Transverse colon (tissue), 4 donors: ENCODE results near the gene P2RX7. TPM values are rescaled to one million over a fixed set of nuclear protein-coding genes. Genes with fewer than 3 reads are reported as not detected.

Experiments
- DNase-seq: peaks from one replicate; pipeline ENCODE4 v3.0.0-alpha.2; 2019
- H3K27ac ChIP-seq, 4 donors: fragments of 200-600 bp; sonication (generic); 2 replicates each; pipeline ENCODE4 v1.5.1; 2016 to 2018; ENCODE audit warnings: inconsistent platforms in 4 of 4
- H3K27me3 ChIP-seq: fragments of 200-600 bp; sonication (generic); 2 replicates; pipeline ENCODE4 v1.5.1; 2017; ENCODE audit warnings: inconsistent platforms
- H3K36me3 ChIP-seq, 4 donors: fragments of 200-600 bp; sonication (generic); 2 replicates each; pipeline ENCODE4 v1.5.1; 2017 to 2019; ENCODE audit warnings: inconsistent platforms in 4 of 4
- H3K4me1 ChIP-seq, 4 donors: fragments of 200-600 bp; sonication (generic); 2 replicates each; pipeline ENCODE4 v1.5.1; 2017 to 2020; ENCODE audit warnings: inconsistent platforms in 4 of 4
- H3K4me3 ChIP-seq, 4 donors: fragments of 200-600 bp; sonication (generic); 1 replicate in 1 of 4; 2 replicates in 3 of 4; pipeline versions ENCODE4 v1.5.1 to v1.6.1; 2017 to 2019; ENCODE audit warnings: inconsistent platforms in 4 of 4
- H3K9me3 ChIP-seq, 2 donors: fragments of 200-600 bp; sonication (generic); 2 replicates each; pipeline ENCODE4 v1.5.1; 2017 to 2019; ENCODE audit warnings: inconsistent platforms in 2 of 2
- CTCF ChIP-seq, 5 experiments: fragments of 200-600 bp in 3 of 5; fragments of 450-650 bp in 2 of 5; sonication (generic) in 3 of 5; IDR thresholded peaks; 1 replicate in 2 of 5; 2 replicates in 3 of 5; pipeline ENCODE4 v1.5.1; 2016 to 2017; ENCODE audit warnings: antibody characterized with exemption in 5 of 5, inconsistent platforms in 3 of 5, mild to moderate bottlenecking in 2 of 5, moderate library complexity in 1 of 5
- EP300 ChIP-seq: sonication (generic); formaldehyde crosslinking; IDR thresholded peaks from one replicate; pipeline ENCODE4 v1.6.1; 2017; ENCODE audit warnings: antibody characterized with exemption, low read depth
- POLR2A ChIP-seq: fragments of 450-650 bp; IDR thresholded peaks from one replicate; pipeline ENCODE4 v1.6.1; 2016; ENCODE audit warnings: antibody characterized with exemption, mild to moderate bottlenecking, moderate library complexity
- POLR2AphosphoS5 ChIP-seq, 3 donors: sonication (generic); formaldehyde crosslinking; IDR thresholded peaks; one replicate each; pipeline ENCODE4 v1.6.1; 2016; ENCODE audit warnings: antibody characterized with exemption in 3 of 3
- WGBS, 2 donors: methylation state at CpG; one replicate each; pipeline ENCODE4 v1.1.5; 2018; ENCODE audit warnings: low coverage in 1 of 2; 5-methylcytosine and 5-hydroxymethylcytosine counted together
- in situ Hi-C, 4 donors: fragments of 200-750 bp; cut with MboI; loops; one replicate each; pipeline versions ENCODE4 v1.15.0 to v1.15.1; 2017; ENCODE audit warnings: low sequenced_read_pairs in 3 of 4, low pct_ligation_motif_present in 1 of 4, low pct_unique_long_range_greater_than_20kb in 1 of 4
- intact Hi-C: fragments of 100-400 bp; cut with DNase I; formaldehyde crosslinking; loops from one replicate; pipeline ENCODE4 v1.15.1; 2023; ENCODE audit warnings: low total_unique reads
- total RNA-seq, 4 donors: library from RNA; depleted of rRNA; stranded (reverse); fragments of >200 nt; gene quantifications; one replicate each; pipeline ENCODE4 v1.1.0, GENCODE V29; 2016

The P2RX7 gene
- total RNA-seq, 4 donors from 2014 or later, result 0.96 to 7.1 (median 5.1) TPM

GRCh38 chr12:121115530-121115929, 17.1 kb upstream of the P2RX7 start:
- Histone ChIP-seq H3K4me1 (no peaks in the 10 kb centered on the region), H3K27ac (no peak overlapping the region), H3K27me3 (no peaks in the 10 kb centered on the region), H3K9me3 (no peaks in the 10 kb centered on the region), H3K36me3 (no peaks in the 10 kb centered on the region), H3K4me3 (no peak overlapping the region)
- TF ChIP-seq POLR2AphosphoS5 (IDR thresholded peaks at IDR 0.05) (no peak), POLR2A (no peak), EP300 (no peak), CTCF (IDR thresholded peaks at IDR 0.05) (no peak)
- 38 to 67% methylated on average over 2 to 4 of the region's 4 CpGs for WGBS, 2 donors
- in situ Hi-C loops, result loop anchor here in 1 of 4 donors (10.0 kb wide), 1 partner anchor 109 kb away; no protein-coding TSS in a partner anchor
- DNase-seq, result peak; percentile 28
- intact Hi-C loops, result no loop called here

- Histone ChIP-seq H3K27me3 (no peaks in the 10 kb centered on the region), H3K36me3 (no peaks in the 10 kb centered on the region), H3K9me3 (no peaks in the 10 kb centered on the region), H3K4me1 (no peaks in the 10 kb centered on the region), H3K4me3 (no peak overlapping the region), H3K27ac (no peak overlapping the region)
- TF ChIP-seq EP300, result no peak
- no peak for TF ChIP-seq POLR2AphosphoS5 (IDR thresholded peaks at IDR 0.05)
- no peak for TF ChIP-seq CTCF (IDR thresholded peaks at IDR 0.05)
- TF ChIP-seq POLR2A, result no peak
- intact Hi-C loops (no loop called here), in situ Hi-C loops (loop anchor here in 1 of 4 donors (10.0 kb wide), 1 partner anchor 108 kb away; no protein-coding TSS in a partner anchor)
- no peak for DNase-seq
- WGBS, 2 donors, result 72 to 79% methylated on average over 3 to 4 of the region's 4 CpGs
Observed at GRCh38 chr12:121116318-121117225, 16.1 kb upstream of the P2RX7 start.

- WGBS, 2 donors, result 83 to 85% methylated on average over 1 to 4 of the region's 4 CpGs
- Histone ChIP-seq H3K9me3 (no peaks in the 10 kb centered on the region), H3K27ac (no peak overlapping the region), H3K36me3 (no peaks in the 10 kb centered on the region), H3K4me3 (no peak overlapping the region), H3K27me3 (no peaks in the 10 kb centered on the region), H3K4me1 (no peaks in the 10 kb centered on the region)
- intact Hi-C loops, result no loop called here
- DNase-seq, result no peak
- in situ Hi-C loops, result loop anchor here in 1 of 4 donors (10.0 kb wide), 1 partner anchor 107 kb away; no protein-coding TSS in a partner anchor
- TF ChIP-seq POLR2A (no peak), CTCF (IDR thresholded peaks at IDR 0.05) (no peak), EP300 (no peak), POLR2AphosphoS5 (IDR thresholded peaks at IDR 0.05) (no peak)
Observed at GRCh38 chr12:121117226-121117777, 15.4 kb upstream of the P2RX7 start.

- in situ Hi-C loops, result no loop called here
- 67 to 75% methylated on average over 6 of the region's 6 CpGs for WGBS, 2 donors
Observed at GRCh38 chr12:121120323-121120722, 12.4 kb upstream of the P2RX7 start.

More at GRCh38 chr12:121120323-121120722, 12.4 kb upstream of the P2RX7 start:
- H3K4me3 ChIP-seq, result no peak overlapping the region
- H3K27me3 ChIP-seq, result no peaks in the 10 kb centered on the region
- no peaks in the 10 kb centered on the region for H3K9me3 ChIP-seq
- TF ChIP-seq POLR2A, result no peak
- no peak for TF ChIP-seq CTCF (IDR thresholded peaks at IDR 0.05)
- TF ChIP-seq POLR2AphosphoS5 (IDR thresholded peaks at IDR 0.05), result no peak
- no peak for TF ChIP-seq EP300
- H3K36me3 ChIP-seq, result no peaks in the 10 kb centered on the region
- intact Hi-C loops, result no loop called here
- no peaks in the 10 kb centered on the region for H3K4me1 ChIP-seq
- no peak overlapping the region for H3K27ac ChIP-seq
- DNase-seq, result no peak
